D341Med (cell line): ENCODE results near the gene LRSAM1.

ENCODE experiments used
- DNase-seq: peaks from one replicate; pipeline ENCODE4 v3.0.0; 2012; ENCODE audit warnings: low spot score

Gene LRSAM1

DNA sequence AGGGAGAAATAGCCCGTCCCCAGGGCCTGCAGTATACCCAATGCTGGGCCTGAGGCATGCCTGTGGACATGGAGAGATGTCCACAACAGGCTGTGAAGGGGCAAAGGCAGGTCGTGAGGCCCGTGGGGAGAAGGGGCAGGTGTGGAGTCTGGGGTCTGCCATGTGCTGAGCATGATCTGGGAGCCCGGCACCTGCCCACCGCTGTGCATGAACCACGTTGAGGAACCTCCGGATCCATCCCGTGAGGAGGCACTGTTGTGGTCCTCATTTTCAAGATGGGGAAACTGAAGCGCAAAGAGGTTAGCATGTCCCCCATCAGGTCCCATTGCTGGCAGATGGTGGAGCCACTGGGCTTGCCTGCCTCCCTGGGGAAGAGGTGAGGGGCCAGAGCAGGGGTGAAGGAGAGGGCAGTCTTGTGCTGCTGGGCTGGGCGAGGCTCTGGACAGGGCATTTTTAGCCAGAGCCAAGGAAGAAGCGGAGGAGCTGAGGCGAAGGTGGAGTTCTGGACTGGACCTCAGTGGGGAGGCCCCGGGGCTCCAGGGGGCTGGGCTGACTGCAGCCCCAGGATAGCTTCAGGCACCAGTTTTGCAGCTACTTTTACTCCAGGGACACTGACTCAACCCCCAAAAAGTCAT lies 46.5 kb downstream of the LRSAM1 start:
- DNase-seq, result no peak

DNA sequence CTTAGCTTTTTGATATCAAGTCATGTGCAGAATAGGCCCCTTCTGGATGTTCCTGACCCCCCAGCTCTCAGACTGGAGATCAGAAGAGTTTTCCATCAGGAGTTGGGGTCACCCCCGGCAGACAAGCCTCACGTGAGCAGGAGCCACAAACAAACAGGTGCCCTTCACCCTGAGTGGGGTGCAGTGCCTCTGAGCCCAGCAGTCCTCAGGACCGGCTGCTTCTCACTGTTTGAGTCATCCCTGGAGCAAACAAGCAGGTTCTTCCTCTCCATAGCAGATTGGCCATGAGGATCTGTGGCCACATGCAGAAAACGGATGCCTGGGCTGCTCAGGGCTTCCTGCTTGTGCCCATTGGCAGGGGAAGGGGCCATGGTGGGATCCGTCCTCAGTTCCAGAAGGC lies 47.0 kb downstream of the LRSAM1 start:
- no peak for DNase-seq

DNA sequence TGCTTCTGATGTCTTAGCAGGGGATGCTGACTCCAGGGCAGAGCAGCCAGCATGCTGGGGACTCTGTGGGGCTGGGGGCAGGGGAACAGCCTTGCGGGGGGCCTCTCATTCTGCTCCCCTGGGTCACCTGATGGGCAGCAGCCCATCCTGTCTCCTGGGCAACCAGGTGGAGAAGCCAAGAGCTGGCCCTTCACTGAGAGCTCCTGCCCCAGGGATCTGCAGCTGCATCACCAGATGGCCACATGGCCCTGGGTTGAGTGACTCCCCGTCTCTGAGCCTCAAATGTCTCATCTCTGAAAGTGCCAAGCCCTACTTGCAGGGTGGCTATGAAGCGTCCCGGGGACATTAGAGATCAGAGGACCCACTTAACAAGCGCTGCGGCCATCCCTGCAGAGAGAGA lies 49.1 kb downstream of the LRSAM1 start:
- DNase-seq, result no peak

DNA sequence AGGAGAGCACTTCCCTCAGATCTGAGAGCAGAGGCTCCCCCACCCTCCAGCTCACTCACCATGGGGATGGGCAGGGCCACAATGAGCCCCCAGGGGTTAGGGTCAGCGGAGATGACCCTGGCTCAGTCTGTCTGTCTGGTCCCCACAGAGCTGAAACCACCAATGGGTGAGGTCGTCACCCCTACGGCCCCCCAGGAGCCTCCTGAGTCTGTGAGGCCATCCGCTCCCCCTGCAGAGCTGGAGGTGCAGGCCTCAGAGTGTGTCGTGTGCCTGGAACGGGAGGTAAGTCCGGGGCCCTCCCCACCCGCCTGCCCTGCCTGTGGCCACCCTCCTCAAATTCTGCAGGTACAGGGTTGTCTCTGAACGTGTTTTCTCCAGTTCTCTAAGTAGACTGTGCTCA lies 49.6 kb downstream of the LRSAM1 start:
- no peak for DNase-seq

DNA sequence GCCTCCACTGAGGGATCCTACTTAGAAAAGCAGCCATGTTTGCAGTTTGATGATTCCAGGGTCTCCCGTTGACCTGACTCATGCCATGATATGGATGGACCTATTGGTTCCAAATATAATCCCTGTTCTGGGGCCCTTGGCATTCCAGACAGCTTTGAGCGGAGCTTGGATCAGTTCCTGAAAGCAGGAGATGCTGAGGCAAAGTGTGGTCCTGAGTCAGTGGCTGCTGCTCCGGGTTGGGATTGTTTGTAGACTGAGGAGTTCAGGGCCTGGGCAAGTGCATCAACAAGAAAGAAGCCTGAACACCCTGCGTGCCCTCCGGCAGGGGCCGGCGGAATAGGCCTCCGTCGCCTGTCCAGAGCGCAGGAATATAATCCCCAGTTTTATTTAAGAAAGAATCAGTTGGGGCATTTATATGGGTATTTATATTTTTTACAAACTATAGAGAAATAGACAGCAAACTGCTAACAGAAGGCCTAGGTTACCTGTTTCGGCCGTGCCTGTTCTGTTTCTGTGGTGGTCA lies 50.6 kb downstream of the LRSAM1 start:
- no peak for DNase-seq

DNA sequence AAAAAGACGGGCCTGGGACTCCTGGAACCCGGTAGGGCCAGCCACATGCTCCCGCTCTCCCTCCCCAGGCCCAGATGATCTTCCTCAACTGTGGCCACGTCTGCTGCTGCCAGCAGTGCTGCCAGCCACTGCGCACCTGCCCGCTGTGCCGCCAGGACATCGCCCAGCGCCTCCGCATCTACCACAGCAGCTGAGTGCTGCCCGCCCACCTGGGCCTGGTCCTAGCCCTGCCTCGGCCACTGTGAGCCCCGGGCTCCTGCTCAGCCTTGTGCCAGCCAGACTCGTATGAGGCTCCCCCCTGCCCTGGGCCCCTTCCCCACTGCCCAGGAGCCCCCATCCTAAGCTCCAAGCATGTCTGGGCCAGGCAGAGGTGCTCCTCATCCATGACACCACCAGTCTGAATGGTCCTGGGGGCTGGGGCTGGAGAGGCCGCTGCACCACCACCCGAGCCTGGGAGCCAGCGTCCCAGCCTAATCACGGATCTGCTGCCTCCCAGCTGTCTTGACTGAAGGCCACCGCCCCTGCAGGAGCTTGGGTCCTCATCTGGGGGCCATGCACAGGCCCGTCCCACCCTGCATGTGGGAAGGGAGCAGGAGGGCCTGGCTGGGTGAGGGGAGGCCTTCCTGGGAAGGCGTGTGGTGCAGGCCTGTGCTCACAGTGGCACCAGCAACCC lies 51.5 kb downstream of the LRSAM1 start:
- DNase-seq, result no peak

DNA sequence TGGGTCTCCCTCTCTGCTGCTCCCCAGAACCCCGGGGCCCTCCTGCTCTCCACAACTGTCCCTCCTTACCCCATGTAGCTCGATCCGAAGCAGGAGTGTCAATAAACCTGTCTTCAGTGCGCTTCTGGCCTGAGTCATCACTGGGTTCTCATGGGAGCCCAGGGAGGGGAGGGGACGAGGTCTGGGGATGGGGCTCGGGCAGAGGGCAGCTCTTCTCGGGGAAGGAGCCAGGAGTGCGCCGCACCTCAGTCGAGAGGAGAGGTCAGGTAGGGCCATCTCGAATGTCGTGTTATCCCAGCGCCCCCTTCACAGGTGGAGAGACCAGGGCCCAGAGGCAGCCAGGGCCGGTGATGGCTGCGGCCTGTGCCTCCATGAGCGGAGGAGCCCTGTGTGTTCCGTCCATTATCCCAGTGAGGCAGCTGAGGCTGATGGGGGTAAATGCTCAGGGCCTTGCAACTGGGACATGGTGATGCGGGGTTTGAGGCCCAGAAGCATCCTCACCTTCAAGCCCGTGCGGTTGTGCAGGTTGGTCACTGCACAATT lies 52.1 kb downstream of the LRSAM1 start:
- no peak for DNase-seq

DNA sequence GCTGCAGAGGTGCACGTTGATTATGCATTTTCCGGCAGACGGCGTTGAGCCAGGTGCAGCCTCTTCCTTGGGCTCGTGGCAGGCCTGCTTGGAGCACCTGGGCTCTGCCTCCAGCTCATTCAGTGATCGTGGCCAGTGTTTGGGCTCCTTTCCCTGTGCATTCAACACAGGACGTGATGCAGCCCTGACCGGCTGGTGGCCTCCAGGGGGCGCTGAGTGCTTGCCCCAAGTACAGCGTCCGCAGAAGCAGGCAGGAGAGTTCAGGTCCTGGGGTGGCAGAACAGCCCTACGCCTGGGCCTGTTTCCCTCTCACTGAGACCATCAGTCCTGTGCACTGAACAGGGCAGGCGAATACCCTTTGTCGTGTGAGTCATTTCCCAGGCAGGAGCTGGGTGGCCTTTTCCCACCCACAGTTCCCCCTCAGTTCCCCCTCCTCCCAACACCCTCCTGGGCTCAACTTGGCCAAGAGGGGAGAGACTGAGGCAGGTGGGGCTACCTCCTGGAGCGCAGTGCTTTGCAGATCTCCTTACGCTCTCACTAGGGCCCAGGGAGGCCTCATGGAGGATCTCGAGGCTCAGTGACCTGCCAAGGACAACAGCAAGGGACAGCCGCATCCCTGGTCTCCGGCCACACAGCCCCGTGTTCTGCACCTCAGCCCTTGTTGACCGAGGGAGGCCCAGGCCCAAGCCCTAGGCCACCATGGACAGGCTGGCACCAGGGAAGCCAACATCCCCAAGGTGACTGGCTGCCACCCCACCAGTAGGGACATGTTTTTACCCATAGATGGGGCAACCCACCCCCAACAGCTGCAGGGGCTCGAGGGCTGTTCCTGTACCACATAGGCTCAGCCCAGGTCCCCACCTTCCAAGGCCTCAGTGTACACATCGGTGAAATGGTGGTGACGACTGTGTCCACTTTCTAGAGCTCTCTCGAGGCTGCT lies 52.9 kb downstream of the LRSAM1 start:
- DNase-seq, result peak; percentile 88

DNA sequence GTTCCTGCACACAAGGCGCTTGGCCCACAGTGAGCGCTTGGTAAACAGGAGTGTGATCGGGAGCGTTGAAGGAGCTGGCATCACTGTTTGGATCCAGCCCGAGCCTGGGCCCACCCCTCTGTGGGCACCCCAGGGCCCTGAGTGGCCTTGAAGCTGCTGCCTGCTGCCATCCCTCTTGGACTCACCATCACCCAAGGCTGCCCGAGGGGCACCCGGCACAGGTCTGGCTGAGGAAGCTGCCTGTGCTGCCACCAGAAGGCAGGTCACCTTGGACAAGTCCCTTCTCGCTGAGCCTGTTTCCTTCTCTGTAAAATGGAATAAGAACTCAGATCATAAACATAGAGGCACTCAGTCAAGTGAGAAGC lies 53.6 kb downstream of the LRSAM1 start:
- DNase-seq, result no peak

DNA sequence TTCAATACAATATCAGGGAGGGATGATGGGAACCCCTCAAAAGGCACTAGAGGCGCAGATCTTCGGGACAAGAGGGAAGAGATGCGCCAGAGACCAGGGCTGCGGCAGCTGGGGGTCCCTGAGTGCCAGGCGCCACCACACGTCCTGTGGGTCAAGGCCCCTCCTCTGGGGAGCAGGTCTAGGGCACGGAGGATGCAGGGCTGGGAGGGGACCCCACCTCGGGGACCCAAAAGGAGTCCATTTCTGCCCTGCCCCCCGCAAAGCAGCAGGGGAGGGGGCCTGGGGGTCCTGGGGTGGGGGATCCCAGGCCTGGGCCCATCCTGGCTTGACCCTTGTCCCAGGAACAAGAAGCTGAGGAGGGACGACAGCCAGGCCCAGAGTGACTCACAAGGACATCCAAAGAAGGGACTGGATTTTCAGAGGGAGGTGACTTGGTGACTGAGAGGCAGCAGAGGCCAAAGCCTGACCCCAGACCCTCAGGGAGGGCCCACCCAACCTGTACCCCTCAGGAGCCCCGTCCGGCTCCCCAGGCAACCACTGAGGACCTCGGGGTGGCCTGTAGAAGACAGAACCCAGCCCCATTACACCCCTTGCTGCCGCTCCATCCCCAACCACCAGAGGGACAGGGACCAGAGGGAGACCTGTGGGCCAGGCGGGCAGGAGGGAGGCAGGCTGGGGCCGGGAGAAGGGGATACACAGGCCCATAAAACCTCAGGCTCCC lies 54.2 kb downstream of the LRSAM1 start:
- peak; percentile 81 for DNase-seq

DNA sequence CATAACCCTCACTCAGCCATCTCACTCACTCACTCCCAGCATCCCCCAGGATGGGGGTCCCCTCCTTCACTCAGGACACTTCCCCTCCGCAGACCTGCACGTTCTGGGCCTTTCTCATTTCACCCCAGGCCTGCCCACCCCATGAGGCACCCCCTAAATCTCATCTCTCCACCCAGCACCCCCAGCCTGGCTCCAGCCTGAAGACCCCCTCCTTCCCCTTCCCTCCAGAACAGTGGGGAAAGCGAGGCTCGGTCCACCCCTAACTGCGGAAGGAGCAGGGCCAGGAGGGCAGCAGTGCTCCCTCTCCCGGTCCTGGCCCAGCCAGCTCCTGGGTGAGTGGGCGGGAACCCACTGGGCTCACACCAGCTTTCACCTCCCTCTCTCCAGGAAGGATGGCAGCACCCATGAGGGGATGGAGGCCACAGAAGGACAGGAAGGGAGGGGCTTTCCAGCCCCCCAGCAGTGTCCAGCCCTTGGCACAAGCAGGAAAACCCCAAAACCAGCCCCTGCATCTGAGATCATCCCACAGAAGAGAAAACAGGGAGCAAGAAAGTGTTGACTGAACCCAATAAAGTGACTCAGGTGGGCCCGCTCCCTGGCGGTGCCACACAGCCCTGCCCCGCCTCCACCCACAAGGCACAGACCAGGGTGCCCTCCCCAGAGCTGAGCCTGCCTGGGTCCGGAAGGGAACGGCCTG lies 55.0 kb downstream of the LRSAM1 start:
- DNase-seq, result no peak

DNA sequence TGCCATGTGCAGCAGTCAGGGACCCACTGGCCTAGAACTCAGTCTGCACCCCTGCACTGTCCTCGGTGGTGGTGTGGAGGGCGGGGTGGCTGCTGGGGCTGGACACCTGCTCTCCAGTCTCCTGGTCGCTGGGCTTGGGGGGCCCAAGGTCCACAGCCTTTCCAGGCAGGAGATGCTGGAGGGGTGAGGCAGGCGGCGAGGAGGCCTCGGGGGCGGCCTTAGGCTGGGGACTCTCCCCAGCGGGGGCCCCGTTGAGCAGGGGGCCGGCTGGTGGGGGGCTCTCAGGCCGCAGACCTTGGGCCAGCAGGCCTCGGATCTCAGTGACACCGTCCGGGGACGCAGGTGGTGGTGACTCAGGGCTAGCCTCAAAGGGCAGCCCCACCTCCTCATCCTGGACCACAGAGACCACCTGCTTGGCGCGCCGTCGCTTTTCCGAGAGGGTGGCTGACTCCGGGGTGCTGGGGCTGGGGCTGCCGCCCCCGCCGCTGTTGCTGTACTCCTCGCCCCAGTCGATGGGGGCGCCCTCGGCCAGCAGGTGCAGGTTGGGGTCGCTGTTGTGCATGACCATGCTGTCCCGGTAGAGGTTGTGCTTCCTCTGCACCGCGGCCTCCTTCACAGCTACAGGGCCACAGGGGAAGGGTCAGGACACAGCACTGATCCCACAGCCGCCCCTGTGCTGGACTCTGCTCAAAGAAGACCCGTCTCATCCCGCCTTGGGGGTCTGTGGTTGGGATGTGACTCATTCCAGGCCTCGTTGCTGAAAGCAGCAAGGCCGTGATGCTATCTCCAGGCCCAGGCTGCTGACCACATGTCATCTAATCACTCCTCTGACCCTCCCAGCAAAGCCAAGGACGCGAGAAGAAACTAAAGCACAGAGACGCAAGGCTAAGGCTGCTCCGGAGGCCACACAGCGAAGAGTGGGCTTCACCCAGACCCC lies 55.8 kb downstream of the LRSAM1 start:
- DNase-seq, result no peak

DNA sequence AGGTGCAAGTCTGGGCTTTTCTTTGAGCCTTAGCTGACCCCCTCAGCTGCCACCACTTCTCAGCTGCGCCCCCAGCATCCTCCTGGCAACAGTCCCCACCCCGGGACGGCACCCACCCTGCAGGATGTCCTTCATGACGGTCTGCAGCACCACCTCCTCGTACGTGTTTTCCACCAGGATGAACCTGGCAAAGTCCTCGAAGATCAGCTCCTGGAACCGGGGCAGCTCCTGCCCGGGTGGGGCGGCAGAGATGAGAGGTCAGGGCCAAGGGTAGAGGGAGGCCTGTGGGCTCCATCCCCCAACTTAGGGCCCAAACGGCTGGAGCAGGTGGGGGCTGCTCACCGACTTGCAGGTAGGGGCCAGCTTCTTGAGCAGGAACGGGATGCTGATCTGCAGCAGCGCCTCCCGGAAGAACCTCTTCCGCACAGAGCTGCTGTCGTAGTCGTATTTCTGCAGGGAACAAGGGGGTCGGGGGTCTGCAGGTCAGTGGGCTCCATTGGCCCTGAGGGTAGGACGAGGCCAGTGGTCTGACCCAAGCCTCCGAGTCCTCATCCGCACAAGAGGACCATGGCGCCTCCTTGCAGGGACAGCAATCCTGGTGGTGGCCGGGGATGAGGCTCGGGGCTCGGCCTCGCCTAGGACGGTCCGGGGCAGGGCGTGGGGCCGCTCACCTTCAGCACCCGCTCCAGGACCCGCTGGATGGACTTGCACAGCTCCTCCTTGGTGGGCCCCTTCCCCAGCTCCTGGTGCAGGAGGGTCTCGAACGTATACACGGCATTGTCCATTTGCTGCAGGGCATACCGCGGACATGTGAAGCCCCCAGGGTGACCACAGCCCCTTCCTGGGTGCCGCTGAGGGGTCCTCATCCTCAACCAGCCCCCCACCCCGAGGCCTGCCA lies 56.7 kb downstream of the LRSAM1 start:
- no peak for DNase-seq

DNA sequence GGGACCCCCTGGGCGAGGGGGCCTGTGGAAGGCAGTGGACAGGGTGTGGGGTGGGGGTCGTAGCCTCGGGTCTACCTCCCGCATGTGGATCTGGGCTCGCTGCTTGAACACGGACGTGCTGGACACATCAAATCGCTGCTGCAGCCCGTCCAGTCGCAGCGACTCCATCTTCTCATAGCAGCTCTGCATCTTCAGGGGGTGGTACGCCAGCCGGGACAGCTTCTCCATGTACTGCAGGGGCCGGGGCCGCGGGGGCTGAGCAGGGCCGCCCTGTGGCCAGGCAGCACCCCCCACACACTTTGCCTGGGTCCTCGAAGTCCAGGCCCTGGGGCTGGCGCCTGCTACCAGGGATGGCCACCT lies 57.6 kb downstream of the LRSAM1 start:
- DNase-seq, result no peak

DNA sequence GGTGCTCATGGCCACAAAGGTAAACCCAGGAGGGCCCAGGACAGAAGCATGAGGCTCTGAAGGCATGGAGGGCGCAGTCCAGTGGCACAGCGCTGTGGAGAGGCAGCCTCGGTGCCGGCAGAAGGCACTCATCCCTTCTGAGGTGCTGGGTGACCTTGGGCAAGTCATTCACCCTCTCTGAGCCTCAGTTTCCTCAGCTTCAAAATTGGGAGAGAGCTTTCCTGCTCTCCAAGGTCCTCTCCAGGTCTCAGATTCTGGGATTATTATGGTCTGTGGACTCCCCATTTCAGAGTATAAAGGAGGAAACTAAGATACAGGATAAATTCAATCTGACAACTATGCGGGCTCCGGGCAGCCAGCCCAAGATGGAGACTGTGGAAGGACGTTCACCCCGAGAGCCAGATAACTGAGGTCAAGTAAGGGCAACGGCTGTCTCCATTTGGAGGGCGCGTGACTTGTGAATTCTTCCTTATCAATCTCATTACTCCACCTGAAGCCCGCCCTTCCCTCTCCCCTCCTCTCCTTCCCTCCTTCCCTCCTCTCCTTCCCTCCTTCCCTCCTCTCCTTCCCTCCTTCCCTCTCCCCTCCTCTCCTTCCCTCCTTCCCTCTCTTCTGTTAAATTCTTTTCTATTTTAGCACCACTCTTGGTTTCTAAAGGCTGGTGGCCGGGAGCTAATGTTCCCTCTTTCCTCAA lies 58.1 kb downstream of the LRSAM1 start:
- no peak for DNase-seq

DNA sequence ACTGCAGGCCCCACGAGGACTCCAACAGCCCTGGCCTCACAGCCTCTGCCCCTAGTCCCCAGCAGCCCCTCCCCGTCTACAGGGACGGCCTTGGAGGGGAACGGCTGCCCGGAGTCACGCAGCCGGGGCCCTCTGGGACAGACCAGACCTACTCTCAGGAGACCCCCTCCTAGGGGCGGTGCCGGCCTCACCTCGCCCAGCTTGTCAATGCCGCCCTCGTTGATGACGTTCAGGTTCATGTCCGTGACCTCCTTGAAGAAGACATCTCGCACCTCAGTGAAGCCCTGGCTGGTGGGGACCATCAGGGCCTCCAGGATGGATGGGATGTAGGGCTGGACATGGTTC lies 58.6 kb downstream of the LRSAM1 start:
- no peak for DNase-seq

DNA sequence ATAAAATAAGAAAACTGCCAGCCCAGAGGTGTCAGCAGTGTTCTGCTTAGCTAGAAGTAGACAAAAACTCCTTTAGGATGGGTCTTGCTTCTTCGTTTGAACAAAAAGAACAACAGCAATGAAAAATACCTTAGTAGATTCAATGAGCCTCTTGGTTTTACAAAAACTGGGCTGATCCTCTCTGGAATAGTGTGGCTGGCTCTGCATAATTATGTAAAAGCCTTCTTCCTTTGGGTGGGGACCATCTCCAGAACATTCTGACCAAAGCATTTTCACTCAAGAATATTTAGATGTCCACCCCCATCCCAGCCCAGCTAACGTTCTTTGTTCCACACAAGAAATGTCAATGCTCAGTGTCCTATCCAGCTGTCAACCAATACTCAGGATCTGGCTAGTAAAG lies 63.2 kb downstream of the LRSAM1 start:
- no peak for DNase-seq

DNA sequence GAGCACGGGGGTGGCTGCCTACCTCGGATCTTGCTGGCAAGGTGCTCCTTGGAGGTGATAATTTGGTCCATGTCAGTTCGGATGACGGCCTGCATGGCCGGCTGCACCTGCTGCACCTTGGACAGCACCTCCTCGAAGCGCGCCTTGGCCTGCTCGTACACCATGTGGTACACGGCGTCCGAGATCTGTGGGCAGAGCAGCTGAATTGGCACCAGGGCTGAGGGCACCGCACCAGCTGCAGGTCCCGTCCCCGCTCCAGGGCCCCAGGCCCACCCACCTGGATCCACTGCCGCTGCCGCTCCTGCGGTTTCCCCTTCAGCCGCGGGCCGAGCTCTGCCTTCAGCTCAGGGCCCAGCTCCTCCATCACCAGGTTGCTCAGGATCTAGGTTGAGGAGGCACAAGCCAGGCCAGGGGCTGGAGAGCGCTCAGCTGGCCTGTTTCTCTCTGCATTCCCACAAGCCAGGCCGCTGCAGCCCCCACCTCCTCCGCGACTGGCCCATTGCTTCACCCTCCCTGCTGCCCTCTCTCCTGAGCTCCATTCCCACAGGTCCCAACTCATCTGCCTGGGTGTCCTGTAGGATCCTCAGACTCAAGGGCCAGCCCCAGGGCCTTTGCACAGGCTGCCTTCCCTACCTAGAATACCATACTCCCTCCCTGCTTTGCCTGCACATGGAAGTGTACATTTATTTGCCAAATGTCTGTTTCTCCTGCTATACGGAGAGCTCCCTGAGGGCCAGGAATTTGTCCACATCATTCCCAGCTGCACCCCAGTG lies 65.7 kb downstream of the LRSAM1 start:
- DNase-seq, result no peak
